ENCODE results near the gene WDFY2. TPM values are rescaled to one million over a fixed set of nuclear protein-coding genes. Genes with fewer than 3 reads are reported as not detected.
A peak's percentile ranks its signal among the peaks of the same experiment; 100 is the strongest.

WDFY2 gene
- total RNA-seq, 1 donor from 2014 or later: 4.5 TPM

DNA sequence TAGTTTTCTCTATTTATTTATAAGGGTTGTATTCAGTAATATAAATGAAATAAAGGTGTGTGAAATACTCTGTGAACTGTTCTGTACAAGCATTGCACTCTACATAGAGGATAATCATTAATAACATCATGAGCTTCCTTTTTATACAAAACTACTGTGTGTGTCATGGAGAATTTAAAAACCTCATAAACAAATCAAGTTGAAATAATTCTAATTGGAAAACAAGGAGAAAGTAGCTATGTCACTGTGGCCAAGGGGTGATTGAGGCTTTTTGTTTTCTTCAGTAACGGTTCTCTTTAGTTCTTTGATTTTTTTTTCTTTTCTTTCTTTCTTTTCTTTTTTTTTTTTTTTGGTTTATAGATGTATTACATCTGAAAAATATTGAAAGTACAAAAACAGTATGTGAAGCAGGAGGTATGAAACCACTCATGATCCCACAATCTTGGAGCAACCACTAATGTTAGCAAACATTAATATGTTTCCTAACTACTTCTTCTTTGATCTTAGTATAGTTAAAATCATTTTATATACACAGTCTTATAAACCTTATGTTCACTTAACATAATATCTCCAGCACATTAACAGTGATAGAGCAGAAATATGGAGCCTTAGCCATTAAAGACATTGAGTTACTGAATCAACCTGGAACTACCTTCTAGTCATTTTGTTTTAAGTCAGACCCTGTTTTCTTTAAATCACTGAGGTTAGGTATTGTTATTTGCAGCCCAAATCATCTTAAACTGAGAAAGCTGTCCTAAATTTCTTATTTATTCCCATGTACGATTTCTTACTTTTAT, 45.4 kb downstream of the WDFY2 start:
- Histone ChIP-seq H3K27ac (replicated peaks) (no peak overlapping the region), H3K9me3 (replicated peaks) (no peaks in the 10 kb centered on the region), H3K4me1 (peaks cover 52% of the 10 kb centered on the region), H3K27me3 (ENCODE audit: low read depth) (no peaks in the 10 kb centered on the region), H3K4me3 (no peak overlapping the region), H3K36me3 (no peaks in the 10 kb centered on the region)
- intact Hi-C loops (cut with micrococcal nuclease): no loop called here
- DNase-seq: no peak
- TF ChIP-seq, protein P1, sequence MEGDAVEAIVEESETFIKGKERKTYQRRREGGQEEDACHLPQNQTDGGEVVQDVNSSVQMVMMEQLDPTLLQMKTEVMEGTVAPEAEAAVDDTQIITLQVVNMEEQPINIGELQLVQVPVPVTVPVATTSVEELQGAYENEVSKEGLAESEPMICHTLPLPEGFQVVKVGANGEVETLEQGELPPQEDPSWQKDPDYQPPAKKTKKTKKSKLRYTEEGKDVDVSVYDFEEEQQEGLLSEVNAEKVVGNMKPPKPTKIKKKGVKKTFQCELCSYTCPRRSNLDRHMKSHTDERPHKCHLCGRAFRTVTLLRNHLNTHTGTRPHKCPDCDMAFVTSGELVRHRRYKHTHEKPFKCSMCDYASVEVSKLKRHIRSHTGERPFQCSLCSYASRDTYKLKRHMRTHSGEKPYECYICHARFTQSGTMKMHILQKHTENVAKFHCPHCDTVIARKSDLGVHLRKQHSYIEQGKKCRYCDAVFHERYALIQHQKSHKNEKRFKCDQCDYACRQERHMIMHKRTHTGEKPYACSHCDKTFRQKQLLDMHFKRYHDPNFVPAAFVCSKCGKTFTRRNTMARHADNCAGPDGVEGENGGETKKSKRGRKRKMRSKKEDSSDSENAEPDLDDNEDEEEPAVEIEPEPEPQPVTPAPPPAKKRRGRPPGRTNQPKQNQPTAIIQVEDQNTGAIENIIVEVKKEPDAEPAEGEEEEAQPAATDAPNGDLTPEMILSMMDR (IDR thresholded peaks at IDR 0.05; ENCODE audit: borderline replicate concordance): no peak

DNA sequence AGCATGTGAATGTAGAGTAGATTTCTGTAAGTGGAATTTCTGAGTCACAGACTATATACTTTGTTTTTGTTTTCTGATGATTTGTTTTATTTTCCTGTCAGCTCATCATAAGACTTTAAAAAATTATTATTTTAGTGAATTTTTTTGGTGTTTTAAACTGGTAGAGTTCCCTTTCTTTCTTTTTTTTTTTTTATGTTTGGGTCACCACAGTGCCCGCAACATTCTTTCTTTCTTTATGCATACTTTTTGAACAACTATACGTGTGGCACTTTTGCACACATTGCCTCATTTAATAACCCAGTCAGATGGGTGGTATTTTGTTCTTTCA, 46.0 kb downstream of the WDFY2 start:
- TF ChIP-seq, protein P1 (IDR thresholded peaks at IDR 0.05; ENCODE audit: borderline replicate concordance): no peak
- H3K4me1 ChIP-seq: peaks cover 46% of the 10 kb centered on the region
- H3K27ac ChIP-seq (replicated peaks): no peak overlapping the region
- no peak overlapping the region for H3K4me3 ChIP-seq
- H3K9me3 ChIP-seq (replicated peaks): no peaks in the 10 kb centered on the region
- intact Hi-C loops (cut with micrococcal nuclease): no loop called here
- no peaks in the 10 kb centered on the region for H3K36me3 ChIP-seq
- no peak for DNase-seq
- no peaks in the 10 kb centered on the region for H3K27me3 ChIP-seq (ENCODE audit: low read depth)

DNA sequence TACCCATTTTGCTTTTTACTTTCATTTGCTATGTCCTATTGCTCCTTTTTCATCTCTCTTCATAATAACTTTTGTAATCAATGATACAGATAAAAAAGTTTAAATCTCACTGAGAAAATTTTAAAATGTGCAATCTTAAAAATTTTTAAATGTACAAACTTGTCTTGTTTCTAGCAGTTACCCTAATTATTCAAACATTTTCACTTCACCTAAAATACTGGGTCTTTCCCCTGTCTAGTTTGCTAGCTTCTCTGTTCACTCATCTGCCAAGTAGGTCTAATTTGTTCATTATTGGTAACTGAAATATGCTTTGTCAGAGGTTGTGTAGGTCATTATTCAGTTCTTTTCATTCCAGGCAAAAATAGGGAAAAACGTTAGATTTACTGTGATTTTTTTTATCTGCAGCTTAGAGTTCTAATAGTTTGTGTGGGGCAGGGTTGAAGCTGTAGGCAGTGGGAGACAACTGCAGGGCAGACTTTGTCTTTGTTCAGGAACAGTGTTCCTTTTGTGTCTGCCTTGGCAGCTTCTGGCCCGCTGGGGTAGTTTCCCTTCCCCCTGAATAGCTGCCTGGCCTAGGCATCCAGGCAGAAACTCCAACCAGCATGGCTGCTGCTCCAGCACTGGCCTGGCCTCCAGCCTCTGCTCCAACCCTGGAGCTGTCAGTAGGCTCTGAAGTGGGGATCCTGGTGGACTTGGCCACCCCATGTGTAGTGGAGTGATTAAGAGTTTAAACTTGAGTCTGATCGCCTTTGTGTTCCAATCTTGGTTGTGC, 48.5 kb downstream of the WDFY2 start:
- intact Hi-C loops (cut with micrococcal nuclease): no loop called here
- H3K27ac ChIP-seq (replicated peaks): no peak overlapping the region
- H3K4me1 ChIP-seq: peaks cover 48% of the 10 kb centered on the region
- H3K4me3 ChIP-seq: no peak overlapping the region
- no peak for DNase-seq
- no peaks in the 10 kb centered on the region for H3K9me3 ChIP-seq (replicated peaks)
- no peaks in the 10 kb centered on the region for H3K27me3 ChIP-seq (ENCODE audit: low read depth)
- TF ChIP-seq, protein P1 (IDR thresholded peaks at IDR 0.05; ENCODE audit: borderline replicate concordance): no peak
- no peaks in the 10 kb centered on the region for H3K36me3 ChIP-seq

DNA sequence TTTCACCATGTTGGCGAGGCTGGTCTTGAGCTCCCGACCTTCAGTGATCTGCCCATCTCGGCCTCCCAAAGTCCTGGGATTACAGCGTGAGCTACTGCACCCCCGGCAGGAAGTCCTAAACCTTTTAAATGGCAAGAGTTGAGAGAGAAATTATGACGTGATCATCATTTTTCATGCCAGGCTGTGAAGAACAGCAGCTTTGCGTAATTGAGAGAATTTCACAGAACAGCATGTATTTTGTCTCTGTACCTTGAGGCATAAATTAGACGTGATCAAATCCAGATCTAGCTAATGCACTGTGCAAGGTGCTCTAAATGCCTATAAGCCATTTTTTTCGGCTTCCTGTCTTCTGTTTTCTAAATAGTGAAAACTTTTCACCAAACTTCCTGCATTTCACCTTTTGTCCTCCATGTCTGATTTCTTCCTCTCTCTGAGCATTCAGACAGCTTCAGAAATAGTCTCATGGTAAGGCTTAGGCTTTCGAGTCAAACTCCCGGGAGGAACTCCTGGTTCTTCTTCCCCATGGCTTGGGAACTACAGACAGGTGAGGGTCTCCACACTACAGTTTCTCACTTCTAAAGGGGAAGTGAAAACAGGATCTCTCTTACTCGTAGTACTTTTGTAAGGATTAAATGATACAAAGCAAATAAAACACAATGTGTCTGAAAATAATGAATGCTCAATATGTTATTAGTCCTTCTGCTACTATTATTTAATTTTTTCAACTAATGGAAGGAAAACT, 51.0 kb downstream of the WDFY2 start:
- H3K9me3 ChIP-seq (replicated peaks): no peaks in the 10 kb centered on the region
- H3K4me3 ChIP-seq: no peak overlapping the region
- no peaks in the 10 kb centered on the region for H3K27me3 ChIP-seq (ENCODE audit: low read depth)
- no peak overlapping the region for H3K27ac ChIP-seq (replicated peaks)
- intact Hi-C loops (cut with micrococcal nuclease): no loop called here
- no peak for DNase-seq
- no peaks in the 10 kb centered on the region for H3K36me3 ChIP-seq
- TF ChIP-seq, protein P1 (IDR thresholded peaks at IDR 0.05; ENCODE audit: borderline replicate concordance): no peak
- H3K4me1 ChIP-seq: peaks cover 56% of the 10 kb centered on the region

DNA sequence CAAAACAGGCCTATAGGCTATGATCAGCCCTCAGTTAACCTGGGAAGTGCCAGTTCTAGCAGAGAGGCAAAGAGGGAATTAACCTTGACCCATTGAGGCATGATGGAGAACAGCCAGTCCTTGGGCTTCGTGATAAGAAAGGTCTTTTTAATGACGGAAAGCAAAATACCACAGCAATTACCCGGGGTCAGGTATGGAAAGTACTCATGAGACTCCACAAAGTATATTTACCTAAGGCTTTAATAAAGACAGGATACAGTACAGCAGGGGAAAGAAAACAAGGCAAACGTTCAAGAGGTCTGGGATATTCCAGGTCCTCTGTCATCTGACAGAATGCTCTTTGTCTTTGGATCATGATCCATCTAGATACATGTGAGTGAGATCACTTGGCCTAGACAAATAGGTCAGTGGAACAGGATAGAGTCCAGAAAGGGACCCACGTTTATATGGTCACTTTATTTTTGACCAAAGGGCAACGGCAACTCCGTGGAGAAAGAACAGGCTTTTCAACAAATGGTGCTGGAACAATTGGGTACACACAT, 52.2 kb downstream of the WDFY2 start:
- H3K4me1 ChIP-seq: peaks cover 56% of the 10 kb centered on the region
- peak overlapping the region; percentile 6 for H3K27ac ChIP-seq (replicated peaks)
- intact Hi-C loops (cut with micrococcal nuclease): no loop called here
- no peaks in the 10 kb centered on the region for H3K36me3 ChIP-seq
- no peak for DNase-seq
- no peak overlapping the region for H3K4me3 ChIP-seq
- no peaks in the 10 kb centered on the region for H3K27me3 ChIP-seq (ENCODE audit: low read depth)
- H3K9me3 ChIP-seq (replicated peaks): no peaks in the 10 kb centered on the region
- TF ChIP-seq, protein P1 (IDR thresholded peaks at IDR 0.05; ENCODE audit: borderline replicate concordance): no peak

Measured in left ventricle myocardium inferior (tissue), 1 donor.